Measurements from ENCODE around the gene CAB39. TPM values are rescaled to one million over a fixed set of nuclear protein-coding genes. Genes with fewer than 3 reads are reported as not detected.

Gene CAB39
- total and polyA plus RNA-seq, 2 donors from 2014 or later = 39.1 to 77.6 TPM

DNA sequence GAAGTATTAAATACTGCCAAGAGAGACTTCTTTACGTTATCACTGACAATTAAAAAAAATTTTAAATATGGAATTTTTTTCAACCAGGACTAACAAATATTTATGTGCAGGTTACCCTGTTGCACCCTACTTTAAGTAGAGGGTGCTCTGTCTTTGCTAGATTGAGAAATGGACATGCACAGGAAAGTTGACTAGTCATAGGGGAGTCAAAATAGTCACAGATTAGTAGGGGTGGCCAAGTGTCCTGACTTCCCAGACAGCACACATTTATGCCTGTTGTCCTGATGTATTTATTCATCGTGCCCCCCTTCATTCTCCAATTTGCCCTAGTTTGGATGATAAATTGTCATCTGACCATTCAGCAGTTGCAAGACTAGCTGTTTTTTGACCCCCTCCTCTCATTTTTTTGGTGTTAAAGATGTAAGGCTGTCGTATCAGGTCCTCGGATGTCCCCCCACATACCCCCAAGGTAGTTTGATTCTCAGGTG is 20.3 kb downstream of the CAB39 start:
- Histone ChIP-seq H3K4me3 (ENCODE audit: low read length in 3 of 3) (no peak overlapping the region), H3K4me1 (ENCODE audit: control insufficient read depth in 2 of 3, insufficient read depth in 2 of 3, low read depth in 1 of 3, low read length in 3 of 3) (peaks cover 0 to 26% (median 17%) of the 10 kb centered on the region in 3 donors), H3K27ac (ENCODE audit: low read depth in 2 of 2, low read length in 2 of 2) (peak overlapping the region in 1 of 2 donors; percentile 19), H3K36me3 (ENCODE audit: control insufficient read depth in 2 of 3, insufficient read depth in 3 of 3, low read length in 3 of 3) (no peaks in the 10 kb centered on the region), H3K9me3 (ENCODE audit: control insufficient read depth in 2 of 3, insufficient read depth in 1 of 3, low read length in 3 of 3) (no peaks in the 10 kb centered on the region), H3K9ac (ENCODE audit: low read length in 3 of 3) (no peak overlapping the region), H3K27me3 (ENCODE audit: control insufficient read depth, insufficient read depth, low read length) (no peaks in the 10 kb centered on the region)
- intact Hi-C loops (cut with DNase I) = no loop called here
- FAIRE-seq (no peak), DNase-seq (no peak)
- TF ChIP-seq, protein P1, sequence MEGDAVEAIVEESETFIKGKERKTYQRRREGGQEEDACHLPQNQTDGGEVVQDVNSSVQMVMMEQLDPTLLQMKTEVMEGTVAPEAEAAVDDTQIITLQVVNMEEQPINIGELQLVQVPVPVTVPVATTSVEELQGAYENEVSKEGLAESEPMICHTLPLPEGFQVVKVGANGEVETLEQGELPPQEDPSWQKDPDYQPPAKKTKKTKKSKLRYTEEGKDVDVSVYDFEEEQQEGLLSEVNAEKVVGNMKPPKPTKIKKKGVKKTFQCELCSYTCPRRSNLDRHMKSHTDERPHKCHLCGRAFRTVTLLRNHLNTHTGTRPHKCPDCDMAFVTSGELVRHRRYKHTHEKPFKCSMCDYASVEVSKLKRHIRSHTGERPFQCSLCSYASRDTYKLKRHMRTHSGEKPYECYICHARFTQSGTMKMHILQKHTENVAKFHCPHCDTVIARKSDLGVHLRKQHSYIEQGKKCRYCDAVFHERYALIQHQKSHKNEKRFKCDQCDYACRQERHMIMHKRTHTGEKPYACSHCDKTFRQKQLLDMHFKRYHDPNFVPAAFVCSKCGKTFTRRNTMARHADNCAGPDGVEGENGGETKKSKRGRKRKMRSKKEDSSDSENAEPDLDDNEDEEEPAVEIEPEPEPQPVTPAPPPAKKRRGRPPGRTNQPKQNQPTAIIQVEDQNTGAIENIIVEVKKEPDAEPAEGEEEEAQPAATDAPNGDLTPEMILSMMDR (IDR thresholded peaks at IDR 0.05; ENCODE audit: borderline replicate concordance, extremely low read depth, insufficient read depth) = no peak

DNA sequence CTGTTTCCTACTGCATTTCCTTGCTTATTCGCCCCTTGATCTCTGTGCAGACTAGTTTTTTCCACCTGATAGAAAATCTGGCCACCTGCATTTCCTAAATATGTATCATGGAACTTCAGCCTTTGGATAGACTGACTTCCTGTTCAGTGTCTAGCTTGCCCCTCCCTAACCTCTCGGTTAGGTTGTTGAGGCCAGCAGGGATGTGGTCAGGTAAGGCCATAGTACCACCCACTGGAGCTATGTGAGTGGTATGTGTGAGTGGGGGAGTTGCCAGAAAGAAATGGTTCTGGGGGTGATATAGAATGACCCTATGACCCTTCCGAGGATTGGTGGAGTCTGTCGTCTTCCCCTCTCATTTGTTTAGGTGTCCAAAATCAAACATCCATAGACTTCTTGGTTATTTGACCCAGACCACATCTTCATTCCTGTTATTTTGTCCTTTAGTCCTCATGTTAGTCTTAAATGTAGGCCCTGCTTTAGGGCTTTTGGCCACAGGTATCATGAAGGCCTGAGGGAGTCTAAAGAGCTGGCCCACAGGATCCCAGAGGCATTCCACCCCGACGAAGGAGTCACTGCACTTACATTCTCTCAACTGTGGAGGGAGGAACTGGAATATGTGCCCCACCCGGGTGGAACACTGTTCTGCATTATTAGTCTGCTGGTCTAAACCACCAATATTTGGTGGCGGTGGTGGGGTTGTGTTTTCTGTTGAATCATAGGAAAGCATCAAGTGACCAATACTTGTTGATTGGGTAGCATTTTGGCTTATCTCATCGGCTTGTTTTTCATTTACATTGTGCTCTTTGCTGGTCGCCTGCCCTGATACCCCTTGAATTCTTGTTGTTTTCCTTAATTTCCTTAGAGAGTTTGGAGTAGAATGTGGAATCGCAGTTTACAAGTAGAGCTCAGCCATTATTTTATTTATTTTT is 21.9 kb downstream of the CAB39 start:
- Histone ChIP-seq H3K9me3 (ENCODE audit: control insufficient read depth in 2 of 3, insufficient read depth in 1 of 3, low read length in 3 of 3) (no peaks in the 10 kb centered on the region), H3K4me1 (ENCODE audit: control insufficient read depth in 2 of 3, insufficient read depth in 2 of 3, low read depth in 1 of 3, low read length in 3 of 3) (peaks cover 3 to 39% (median 23%) of the 10 kb centered on the region in 3 donors), H3K4me3 (ENCODE audit: low read length in 3 of 3) (no peak overlapping the region), H3K27ac (ENCODE audit: low read depth in 2 of 2, low read length in 2 of 2) (peak overlapping the region in 1 of 2 donors; percentile 68), H3K27me3 (ENCODE audit: control insufficient read depth, insufficient read depth, low read length) (no peaks in the 10 kb centered on the region), H3K9ac (ENCODE audit: low read length in 3 of 3) (no peak overlapping the region), H3K36me3 (ENCODE audit: control insufficient read depth in 2 of 3, insufficient read depth in 3 of 3, low read length in 3 of 3) (no peaks in the 10 kb centered on the region)
- TF ChIP-seq, protein P1 (IDR thresholded peaks at IDR 0.05; ENCODE audit: borderline replicate concordance, extremely low read depth, insufficient read depth) = no peak
- DNase-seq (no peak), FAIRE-seq (no peak)
- intact Hi-C loops (cut with DNase I) = no loop called here

DNA sequence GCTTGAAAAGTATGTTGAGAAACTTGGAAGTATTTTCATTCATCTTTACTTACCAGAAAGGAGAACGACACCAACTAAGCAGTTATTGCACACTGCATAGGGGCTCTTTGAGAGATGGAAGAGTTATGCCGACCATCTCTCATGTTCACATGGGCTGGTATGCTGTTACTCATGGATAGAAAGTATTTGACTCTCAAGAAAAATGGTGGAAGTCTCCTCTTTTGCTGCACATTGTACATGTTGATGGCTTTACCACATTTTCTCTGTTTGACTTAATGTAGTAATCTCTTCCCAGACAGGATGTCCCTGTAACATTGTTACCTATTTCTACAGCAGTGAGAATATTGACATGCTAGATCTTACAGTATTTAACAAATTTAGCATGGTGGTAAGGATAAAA is 23.2 kb downstream of the CAB39 start:
- H3K27ac ChIP-seq (ENCODE audit: low read depth in 2 of 2, low read length in 2 of 2) = peak overlapping the region in 1 of 2 donors; percentile 60
- H3K36me3 ChIP-seq (ENCODE audit: control insufficient read depth in 2 of 3, insufficient read depth in 3 of 3, low read length in 3 of 3) = no peaks in the 10 kb centered on the region
- no peak for FAIRE-seq
- peaks cover 3 to 36% (median 28%) of the 10 kb centered on the region in 3 donors for H3K4me1 ChIP-seq (ENCODE audit: control insufficient read depth in 2 of 3, insufficient read depth in 2 of 3, low read depth in 1 of 3, low read length in 3 of 3)
- no peak overlapping the region for H3K9ac ChIP-seq (ENCODE audit: low read length in 3 of 3)
- no peak for DNase-seq
- no peaks in the 10 kb centered on the region for H3K27me3 ChIP-seq (ENCODE audit: control insufficient read depth, insufficient read depth, low read length)
- TF ChIP-seq, protein P1 (IDR thresholded peaks at IDR 0.05; ENCODE audit: borderline replicate concordance, extremely low read depth, insufficient read depth) = no peak
- H3K4me3 ChIP-seq (ENCODE audit: low read length in 3 of 3) = no peak overlapping the region
- intact Hi-C loops (cut with DNase I) = no loop called here
- no peaks in the 10 kb centered on the region for H3K9me3 ChIP-seq (ENCODE audit: control insufficient read depth in 2 of 3, insufficient read depth in 1 of 3, low read length in 3 of 3)

Data from kidney (tissue), 14 donors.